WI38 (cell line): ENCODE data around the gene LAPTM5.

Source experiments
- H3K4me3 ChIP-seq: 2 replicates; pipeline ENCODE4 v1.5.1; 2011; ENCODE audit warnings: low read depth, mild to moderate bottlenecking, control low read depth, low read length
- CTCF ChIP-seq: IDR thresholded peaks from 2 replicates; pipeline ENCODE4 v1.5.1; 2012; ENCODE audit warnings: low read depth, mild to moderate bottlenecking, control low read depth, low read length

Gene LAPTM5

GRCh38 chr1:30756545-30757351, 826 bp downstream of the LAPTM5 start:
- no peak for TF ChIP-seq CTCF

GRCh38 chr1:30756206-30756544, 1.4 kb downstream of the LAPTM5 start:
- no peak overlapping the region for H3K4me3 ChIP-seq
- no peak for TF ChIP-seq CTCF

More at GRCh38 chr1:30756545-30757351, 826 bp downstream of the LAPTM5 start:
- H3K4me3 ChIP-seq, result no peak overlapping the region

GRCh38 chr1:30755746-30756145, 1.8 kb downstream of the LAPTM5 start:
- no peak for TF ChIP-seq CTCF
- H3K4me3 ChIP-seq, result no peak overlapping the region

- no peak overlapping the region for H3K4me3 ChIP-seq
- TF ChIP-seq CTCF, result no peak
These were observed 2.2 kb downstream of the LAPTM5 start for GRCh38 chr1:30755334-30755733.

- no peak overlapping the region for H3K4me3 ChIP-seq
- TF ChIP-seq CTCF, result no peak
These were observed 2.8 kb downstream of the LAPTM5 start for GRCh38 chr1:30754684-30755171.

GRCh38 chr1:30753660-30754123, 3.9 kb downstream of the LAPTM5 start:
- H3K4me3 ChIP-seq, result no peak overlapping the region
- no peak for TF ChIP-seq CTCF

GRCh38 chr1:30753118-30753517, 4.5 kb downstream of the LAPTM5 start:
- no peak overlapping the region for H3K4me3 ChIP-seq

More at GRCh38 chr1:30753118-30753517, 4.5 kb downstream of the LAPTM5 start:
- TF ChIP-seq CTCF, result no peak
